NCI-H2171 treated with DMSO at 0.1 percent for 48 hours (cell line): Measurements from ENCODE around the gene TRIM44.
A peak's percentile ranks its signal among the peaks of the same experiment; 100 is the strongest.
"Not testable (repeated sequence)": the region's sequence is repeated elsewhere in the genome, so short reads cannot be mapped to it uniquely, and the experiment has no call there.

Experiments
- DNase-seq: peaks from one replicate; lab custom pipeline; 2025; lab: John Stamatoyannopoulos, UW

Gene TRIM44

DNA sequence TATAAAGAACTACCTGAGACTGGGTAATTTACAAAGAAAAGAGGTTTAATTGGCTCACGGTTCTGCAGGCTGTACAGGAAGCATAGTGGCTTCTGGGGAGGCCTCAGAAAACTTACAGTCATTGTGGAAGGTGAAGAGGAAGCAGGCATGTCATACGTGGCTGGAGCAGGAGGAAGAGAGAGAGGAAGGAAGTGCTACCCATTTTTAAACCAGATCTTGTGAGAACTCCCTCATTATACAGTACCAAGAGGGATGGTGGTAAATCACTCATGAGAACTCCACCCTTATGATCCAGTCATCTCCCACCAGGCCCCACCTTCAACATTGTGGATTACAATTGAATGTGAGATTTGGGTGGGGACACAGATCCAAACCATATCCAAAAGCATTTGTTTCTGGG lies 53.1 kb downstream of the TRIM44 start:
- DNase-seq = not testable (repeated sequence)

DNA sequence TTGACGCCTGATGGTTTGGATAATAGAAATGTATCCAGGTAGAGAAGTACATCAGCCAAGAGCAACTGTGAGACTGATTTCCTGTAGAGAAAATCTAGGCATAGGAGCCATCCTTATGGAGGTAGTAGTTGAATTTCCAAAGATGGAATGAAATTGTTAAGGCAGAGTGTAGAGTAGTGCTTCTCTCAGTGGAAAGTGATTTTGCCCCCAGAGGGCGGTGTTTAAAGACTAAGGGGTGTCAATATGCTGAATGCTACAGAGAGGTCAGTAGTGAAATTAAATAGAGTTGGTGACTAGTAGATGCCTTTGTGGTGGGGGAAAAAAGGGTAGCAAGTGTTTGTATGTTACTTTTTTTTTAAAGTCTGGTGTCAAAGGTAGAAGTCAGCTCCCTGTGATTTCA lies 54.5 kb downstream of the TRIM44 start:
- DNase-seq = no peak

DNA sequence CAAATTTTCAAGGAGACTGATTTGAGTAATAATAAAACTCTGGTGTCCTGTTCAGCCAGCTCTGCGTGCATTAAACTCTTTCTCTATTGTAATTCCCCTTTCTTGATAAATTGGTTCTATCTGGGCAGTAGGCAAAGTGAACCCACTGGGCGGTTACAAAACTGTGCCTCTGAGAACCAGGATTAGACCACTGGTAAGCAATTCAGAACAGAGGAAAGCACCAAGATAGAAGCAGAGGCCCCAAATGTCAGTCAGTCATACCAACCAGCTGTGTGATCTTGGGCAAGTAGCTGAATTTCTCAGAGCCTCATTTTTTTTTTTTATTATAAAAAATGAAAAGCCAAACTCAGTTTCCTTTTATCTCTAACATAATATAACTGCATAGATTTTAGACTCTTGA lies 54.9 kb downstream of the TRIM44 start:
- no peak for DNase-seq

DNA sequence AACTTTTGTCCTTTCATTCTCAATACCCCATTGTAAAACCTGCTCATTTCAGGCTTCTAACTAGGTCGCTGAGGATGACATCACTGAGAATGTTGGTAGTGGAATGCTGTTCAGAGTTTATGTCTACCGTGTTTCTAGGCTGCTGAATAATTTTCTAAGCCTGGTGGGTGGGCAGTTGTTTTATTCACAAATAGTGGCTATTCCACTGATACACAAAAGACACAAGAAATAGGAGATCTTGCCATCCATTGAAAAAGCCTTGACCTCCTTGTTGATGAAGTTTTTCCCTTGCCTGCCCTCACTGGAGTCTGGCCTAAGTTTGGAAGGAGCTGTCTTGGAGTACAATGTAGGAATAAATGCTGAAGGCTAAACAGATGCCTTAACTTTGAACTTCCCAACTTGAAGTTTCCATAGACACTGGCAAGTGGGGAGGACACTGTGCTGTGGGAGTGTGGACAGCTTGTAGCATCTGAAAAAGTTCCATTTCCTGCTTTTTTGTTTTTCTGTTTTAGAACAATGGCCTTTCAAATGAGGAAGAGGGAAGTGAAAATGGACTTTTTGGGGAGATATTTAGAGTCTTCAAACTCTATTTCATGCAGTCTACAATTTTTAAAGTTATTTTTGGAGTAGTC lies 59.2 kb downstream of the TRIM44 start:
- no peak for DNase-seq

DNA sequence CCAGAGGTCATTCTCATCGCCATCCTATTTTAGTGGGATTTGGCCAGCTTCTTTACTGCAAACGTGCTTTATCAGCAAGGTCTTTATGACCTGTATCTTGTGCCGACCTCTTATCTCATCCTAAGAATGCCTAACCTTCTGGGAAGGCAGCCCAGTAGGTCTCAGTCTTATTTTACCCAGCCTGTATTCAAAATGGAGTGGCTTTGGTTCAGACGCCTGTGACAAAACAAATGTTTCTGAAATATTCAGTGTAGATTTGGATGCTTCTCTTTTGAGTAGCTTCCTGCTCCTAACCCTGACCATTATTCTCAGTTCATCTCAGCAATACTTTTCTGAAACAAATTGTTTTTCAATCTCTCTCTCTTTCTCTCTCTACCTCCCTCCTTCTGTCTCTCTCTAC lies 60.1 kb downstream of the TRIM44 start:
- no peak for DNase-seq

DNA sequence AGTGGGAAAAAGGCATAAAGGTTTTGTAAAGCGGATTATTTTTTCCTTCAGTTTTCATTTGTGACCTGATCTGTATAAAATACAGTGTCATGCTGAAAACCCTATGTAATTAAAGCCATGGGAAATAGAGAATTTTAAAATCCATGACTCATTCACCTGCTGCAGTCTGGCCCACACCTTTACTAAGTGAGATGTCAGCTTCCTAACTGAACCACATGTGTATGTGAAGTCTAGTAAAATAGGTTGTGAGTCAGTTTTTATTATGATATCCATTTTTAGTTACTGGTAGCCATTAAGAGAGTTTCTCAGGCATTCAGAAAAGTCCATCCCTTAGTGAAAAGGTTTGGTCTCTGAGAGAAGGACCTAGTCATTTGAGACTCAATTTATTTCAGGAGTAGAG lies 60.9 kb downstream of the TRIM44 start:
- no peak for DNase-seq

DNA sequence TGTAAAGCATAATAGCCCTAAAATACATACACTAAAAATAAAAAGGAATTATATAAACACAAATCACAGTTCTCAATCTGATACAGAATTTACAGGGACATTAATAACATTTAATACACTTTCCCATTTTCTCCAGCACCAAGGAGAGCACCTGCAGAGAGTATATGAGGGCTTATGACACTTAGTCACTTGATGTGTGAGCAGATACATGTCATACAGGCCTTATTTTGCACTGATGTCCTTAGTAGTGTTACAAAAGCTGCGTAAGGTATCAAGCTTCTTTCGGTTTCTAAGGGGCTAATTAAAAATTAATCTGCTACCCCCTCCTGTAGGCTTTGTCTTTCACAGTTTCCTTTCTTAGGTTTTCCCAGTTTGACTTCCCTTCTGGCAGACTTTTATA lies 61.3 kb downstream of the TRIM44 start:
- no peak for DNase-seq

DNA sequence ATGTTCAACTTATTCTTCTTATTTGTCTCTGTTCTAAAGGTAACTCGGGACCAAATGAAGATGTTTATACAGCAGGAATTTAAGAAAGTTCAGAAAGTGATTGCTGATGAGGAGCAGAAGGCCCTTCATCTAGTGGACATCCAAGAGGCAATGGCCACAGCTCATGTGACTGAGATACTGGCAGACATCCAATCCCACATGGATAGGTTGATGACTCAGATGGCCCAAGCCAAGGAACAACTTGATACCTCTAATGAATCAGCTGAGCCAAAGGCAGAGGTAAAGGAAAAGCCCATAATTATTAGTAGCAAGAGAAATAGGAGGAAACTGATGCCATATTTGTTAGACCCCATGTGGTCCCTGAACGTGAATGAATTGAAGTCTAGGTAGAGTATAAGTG lies 63.3 kb downstream of the TRIM44 start:
- DNase-seq = no peak

DNA sequence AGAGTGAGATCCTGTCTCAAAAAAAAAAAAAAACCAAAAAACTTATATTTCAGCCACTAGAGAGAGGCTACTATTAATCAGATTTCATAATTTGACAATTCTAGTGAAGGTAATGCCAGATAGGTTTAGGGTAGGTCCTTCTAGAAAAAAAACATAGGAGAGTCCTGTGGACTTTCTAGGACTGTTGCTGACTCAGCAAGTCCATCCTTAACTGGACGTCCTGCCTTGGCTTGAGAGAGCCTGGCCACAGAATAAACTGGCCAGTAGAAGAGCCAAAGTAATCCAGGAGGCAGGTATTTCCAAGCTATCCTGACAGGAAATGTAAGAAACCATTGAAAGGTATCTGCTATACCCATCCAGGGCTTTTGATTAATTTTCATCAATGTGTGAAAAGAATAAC lies 64.6 kb downstream of the TRIM44 start:
- no peak for DNase-seq

DNA sequence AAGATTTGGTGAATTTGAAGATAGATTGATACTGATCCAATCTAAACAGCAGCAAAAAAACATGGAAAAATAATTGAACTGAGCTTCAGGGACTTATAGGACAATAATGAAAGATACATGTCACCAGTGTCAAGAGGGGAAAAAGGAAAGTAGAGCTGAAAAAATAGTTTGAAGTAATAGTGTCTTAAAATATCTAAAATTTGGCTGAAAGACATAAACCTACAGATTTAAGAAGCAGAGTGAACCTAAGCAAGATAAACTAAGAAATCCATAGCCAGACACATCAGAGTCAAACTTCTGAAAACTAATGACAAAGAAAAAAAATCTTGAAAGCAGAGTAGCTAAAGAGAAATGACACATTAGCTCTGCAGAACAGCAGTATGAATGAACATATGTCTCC lies 67.7 kb downstream of the TRIM44 start:
- no peak for DNase-seq

DNA sequence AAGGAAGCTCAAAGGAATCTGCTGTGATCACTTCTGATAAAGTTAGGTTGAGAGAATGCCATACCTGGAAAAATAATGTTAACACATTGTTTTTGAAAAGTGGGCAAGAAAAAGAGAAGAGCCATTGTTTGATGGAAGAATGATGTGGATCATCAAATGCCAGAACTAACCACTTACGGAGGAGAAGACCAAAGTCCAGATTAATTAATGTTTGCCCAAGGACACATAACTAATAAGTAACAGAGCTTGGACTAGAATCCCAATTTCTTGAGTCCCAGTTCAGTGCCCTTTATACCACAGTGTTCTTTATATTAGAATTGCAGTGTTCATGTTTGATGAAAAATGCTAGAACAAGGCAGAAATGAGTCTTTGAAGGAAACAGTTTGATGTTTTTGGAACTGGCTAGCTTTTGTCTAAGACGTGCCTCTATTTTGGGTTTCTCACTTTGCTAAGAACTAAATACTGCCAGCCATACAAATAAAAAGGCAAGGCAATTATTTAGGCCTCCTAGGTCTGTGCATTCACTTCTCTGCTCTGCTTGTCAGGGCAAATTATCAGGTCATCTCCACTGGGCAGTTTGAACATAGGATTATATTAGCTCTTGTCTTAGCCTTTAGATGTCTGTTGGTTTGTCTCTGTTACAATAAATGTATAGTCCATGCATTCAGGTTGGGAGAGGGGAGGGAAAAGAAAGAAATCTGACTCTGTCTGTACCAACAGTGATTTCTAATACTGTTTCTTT lies 72.3 kb downstream of the TRIM44 start:
- DNase-seq = no peak

DNA sequence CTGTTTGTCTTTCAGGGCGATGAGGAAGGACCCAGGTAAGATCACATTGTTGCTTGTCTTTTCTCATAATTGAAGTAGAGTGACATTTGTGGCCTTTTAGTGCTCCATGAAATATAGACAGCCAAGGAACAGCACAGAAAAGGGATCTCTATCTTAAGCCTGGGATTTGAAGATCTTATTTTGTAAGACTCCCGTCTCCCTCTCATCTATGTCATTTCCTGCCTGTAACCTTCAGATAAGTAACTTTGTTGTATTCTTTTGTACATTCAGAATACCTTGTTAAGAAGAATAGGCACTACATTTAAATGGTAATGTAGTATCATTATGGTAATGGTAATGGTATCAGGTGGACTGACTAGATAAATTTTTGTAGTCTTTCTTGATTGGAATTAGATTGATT lies 72.8 kb downstream of the TRIM44 start:
- DNase-seq = no peak

DNA sequence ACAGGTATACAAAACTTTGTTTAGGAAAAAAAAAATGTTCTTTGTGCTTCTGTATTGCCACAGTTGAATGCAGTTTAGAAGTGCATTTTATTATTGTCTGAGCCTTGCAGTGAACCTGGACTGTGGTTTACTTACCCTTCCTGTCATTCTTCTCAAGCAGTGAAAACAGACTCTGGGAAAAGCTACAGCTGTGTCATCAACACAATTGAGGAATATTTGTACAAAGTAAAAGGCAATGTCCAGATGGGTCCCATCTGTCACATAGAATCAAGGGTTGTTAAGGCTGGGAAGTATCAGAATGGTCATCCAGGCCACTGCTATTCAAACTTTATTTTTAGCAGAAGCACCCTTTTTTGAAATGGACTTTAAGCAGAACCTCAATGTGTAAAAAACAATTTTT lies 73.3 kb downstream of the TRIM44 start:
- no peak for DNase-seq

DNA sequence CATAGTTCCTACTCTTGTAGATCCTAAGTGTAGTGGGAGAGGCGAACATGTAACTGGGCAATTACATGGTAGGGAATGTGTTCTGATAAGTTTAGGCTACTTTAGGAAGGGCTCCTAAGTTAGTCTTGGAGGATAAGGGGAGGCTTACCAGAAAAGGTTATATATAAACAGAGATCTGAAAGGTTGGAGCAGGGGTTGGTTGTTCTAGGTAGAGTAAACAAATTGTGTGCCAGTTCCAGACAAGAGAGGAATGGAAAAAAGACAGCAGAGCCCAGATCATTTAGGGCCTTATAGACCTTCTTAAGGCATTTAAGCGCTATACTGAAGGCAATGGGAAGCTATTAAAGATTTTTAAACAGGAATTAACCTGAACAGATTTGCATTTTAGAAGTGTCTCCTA lies 74.4 kb downstream of the TRIM44 start:
- DNase-seq = no peak

DNA sequence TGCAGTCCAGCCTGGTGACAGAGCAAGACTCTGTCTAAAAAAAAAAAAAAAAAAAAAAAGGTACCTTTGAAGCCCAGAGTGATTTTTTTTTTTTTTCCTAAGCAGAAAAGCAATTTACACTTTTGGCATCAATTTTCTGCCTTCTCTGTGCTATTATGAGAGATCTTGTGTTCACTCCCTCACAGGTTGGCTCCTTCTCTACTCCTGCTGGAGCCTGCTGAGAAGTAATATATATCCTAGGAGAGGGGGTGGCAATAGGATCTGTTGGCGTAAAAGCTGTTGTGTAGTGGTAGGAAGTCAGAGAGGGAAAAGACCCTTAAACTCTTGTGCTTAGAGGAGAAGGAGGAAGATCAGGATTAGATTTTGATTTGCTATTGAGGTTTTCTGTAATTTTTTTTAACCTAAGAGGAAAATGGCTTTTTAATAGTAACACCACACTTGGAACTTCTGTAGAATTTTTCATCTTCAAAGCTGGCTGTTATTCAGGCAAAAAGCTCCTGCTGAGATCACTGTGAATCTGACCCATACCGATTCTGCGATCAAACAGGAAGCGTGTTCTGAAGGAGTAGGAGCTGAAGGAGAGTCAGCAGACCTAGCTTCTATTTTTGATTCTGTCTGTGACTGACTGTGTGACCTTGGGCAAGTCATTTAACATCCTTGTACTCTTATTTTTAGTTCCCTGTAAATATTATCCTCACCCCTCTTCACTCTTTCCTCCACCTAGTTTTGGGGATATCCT lies 77.7 kb downstream of the TRIM44 start:
- DNase-seq = peak; percentile 30

DNA sequence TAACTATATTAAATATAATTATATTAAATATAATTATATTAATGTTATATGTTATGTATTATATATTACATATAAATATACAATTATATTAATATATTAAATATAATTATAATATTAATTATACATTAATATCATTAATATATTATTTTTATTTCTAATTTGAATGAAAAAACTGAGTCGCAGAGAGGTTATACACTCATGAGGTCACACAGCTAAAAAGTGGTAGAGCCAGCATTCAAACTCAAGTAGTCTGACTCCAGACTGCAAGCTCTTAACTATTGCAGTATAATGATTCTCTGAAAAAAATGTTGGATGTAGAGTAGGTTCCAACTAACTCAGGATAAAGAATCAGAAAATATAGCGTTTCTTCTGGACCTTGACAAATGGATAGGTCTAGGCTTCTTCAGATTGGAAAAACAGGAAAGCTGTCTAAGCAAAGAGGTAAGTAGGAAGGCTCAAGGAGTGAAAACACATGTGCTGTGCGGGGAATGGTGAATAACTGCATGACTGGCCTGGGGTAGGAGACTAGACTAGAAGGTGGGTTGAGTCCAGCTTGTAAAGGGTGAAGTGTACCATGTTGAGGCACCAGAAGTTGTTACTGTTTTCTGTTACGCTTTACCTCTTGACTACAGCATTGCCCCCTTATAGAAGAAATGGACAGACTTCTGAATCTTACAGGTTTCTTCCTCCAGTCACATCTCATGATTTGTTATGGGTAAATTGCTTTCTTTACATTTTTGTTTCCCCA lies 80.3 kb downstream of the TRIM44 start:
- no peak for DNase-seq

DNA sequence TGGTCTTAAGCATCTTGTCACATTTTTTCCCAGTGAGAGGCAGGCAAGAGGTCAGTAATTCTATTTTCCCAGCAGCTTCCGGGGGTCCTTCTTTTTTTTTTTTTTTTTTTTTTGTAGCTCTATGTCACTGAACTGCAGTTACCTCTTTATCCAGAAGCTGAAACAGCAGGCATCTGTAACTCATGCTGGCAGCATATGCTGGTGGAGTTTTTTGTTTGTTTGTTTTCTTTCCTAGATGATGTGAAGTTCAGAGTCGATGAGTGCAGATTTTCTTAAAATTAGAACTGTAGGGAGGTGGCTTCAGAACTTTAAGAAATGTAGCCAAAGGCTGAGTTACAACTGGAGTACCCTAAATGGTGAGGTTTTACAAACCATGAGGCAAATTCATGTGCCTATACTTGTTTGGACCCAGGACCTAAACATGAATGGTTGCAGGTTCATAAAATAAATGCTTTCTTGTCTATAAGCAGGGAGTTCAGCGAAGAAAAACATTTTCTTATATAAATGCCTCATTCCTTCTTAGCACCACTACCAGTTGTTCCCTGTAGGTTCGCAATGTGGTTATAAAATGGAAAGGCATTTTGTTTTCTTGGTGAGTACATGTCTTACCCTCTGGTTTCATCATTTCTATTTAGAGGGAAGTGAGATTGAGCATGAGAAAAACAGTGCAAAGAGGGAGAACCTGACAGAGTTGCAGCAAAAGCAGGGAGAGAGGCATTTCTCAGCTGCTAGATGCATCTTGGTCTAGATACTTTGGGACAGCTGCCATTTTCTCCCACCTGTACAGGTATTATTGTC lies 84.0 kb downstream of the TRIM44 start:
- DNase-seq = peak; percentile 70

DNA sequence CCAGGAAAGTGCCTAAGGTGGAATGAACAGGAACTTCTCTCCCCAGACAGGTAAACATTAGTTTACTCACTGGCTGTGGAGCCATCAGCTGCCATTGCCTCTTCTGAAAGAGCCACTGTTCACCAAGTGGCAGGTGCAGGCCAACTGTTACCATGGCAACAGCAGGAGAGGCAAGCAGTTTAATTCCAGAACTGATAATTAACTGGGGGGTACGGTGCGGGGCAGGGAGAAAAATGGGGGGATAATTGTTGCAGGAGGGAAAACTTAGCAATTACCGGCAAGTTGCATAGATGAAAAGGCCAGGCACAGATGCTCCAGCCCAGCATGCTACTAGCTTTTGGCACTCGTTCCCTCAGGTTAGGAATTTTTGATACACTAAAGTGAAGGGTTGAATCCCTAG lies 85.1 kb downstream of the TRIM44 start:
- peak; percentile 79 for DNase-seq

DNA sequence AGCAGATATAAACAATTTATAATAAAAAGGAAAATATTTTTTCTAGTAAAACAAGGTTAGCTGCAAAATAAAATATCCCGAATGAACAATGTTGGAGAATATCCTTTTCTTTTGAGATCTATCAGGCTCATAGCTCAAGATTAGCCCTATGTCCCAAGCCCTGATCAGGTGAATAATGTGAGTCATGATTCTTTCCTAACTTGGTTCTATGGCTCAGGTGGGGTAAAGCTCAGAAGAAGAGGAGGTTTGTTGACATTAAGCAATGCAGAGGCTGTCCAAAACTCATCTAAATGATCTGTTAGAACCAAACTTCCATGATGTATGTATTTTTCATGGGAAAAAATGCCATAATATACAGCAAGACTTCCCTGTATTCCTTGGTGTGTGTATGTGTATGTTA lies 86.1 kb downstream of the TRIM44 start:
- no peak for DNase-seq

DNA sequence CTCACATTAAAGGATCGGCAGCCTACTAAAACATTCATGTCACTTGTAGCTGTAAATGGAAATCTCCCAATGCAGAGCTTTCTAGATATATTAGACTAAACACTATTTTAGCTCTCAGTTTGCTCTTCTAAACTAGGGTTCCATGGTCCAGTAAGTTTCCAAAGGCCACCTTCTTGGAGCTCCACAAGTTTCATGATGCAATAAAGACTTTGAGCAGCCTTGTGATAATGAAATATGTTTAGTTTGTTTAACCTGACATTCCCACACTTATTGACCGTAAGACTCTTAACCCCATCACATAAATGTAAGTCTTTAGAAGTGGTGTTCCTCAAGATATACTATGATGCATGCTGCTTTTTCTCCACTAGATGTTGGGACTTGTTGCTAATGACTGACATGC lies 87.7 kb downstream of the TRIM44 start:
- no peak for DNase-seq

DNA sequence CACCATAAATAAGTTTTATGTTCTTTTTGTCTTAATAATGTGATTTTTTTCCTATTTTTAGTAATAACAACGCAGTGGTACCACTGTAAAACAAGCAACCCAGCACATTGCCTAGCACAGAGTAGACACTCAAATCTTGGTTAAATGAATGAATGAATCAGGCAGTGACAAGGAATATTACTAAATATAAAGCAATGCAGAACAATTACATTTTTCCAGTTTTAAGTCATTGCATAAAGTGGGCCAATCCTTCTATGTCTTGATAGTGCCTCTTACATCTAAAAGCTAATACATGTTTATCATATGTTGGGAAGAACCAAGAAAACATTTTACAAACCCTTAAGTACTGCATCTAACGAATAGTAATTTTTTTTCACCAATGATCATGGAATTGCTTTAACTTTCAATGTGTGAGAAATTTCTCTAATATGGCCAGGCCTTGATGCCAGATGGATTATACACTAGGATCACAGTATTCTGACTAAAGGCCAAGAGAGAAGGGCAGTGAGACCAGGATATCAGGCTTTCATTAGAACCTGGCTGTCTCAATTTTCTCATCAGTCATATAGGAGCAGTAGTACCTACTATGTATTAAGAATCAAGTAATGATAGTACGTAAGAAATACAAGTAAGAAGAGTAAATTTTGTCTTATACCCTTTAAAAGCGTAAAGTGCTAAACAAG lies 88.5 kb downstream of the TRIM44 start:
- no peak for DNase-seq
